PFSK-1 (cell line): ENCODE data around the gene C9orf153.

Source experiments
- POLR2AphosphoS5 ChIP-seq: IDR thresholded peaks from 2 replicates; pipeline ENCODE4 v1.6.1; 2012; ENCODE audit warnings: low read depth, mild to moderate bottlenecking, control low read depth, low read length, moderate library complexity
- REST ChIP-seq, 2 experiments: IDR thresholded peaks; 2 replicates each; pipeline versions ENCODE4 v1.6.1 to v1.8.0; 2011 to 2012; ENCODE audit warnings: low read depth in 2 of 2, low read length in 2 of 2, control low read depth in 1 of 2, inconsistent platforms in 1 of 2, mild to moderate bottlenecking in 1 of 2, moderate library complexity in 1 of 2; ENCODE audit not compliant: insufficient read depth in 1 of 2
- SIN3A ChIP-seq: IDR thresholded peaks from 2 replicates; pipeline ENCODE4 v1.6.1; 2012; ENCODE audit warnings: mild to moderate bottlenecking, low read length, moderate library complexity, borderline replicate concordance; ENCODE audit not compliant: insufficient read depth
- TAF1 ChIP-seq: IDR thresholded peaks from 2 replicates; pipeline ENCODE4 v1.6.1; 2012; ENCODE audit warnings: low read length, control low read depth, borderline replicate concordance; ENCODE audit not compliant: insufficient read depth

GRCh38 chr9:86219606-86220005 lies 39.9 kb downstream of the C9orf153 start:
- TF ChIP-seq POLR2AphosphoS5 (no peak), SIN3A (no peak), TAF1 (no peak), REST (IDR thresholded peaks at IDR 0.05; ENCODE audit: insufficient read depth in 1 of 2, low read depth in 2 of 2, low read length in 2 of 2) (no peak)
